ENCODE measurements around the gene TECPR2. TPM values are rescaled to one million over a fixed set of nuclear protein-coding genes. Genes with fewer than 3 reads are reported as not detected.

The TECPR2 gene
- total RNA-seq, 4 donors from 2014 or later, result 14.1 to 43.1 (median 23.8) TPM

GRCh38 chr14:102417001-102417431 is 54.3 kb downstream of the TECPR2 start:
- Histone ChIP-seq H3K36me3 (no peaks in the 10 kb centered on the region), H3K4me3 (no peak overlapping the region), H3K27ac (no peak overlapping the region), H3K9me3 (no peaks in the 10 kb centered on the region), H3K27me3 (no peaks in the 10 kb centered on the region), H3K4me1 (no peaks in the 10 kb centered on the region)
- no peak for DNase-seq
- intact Hi-C loops (cut with DNase I; ENCODE audit: low total_unique reads), result no loop called here
- TF ChIP-seq POLR2A (IDR thresholded peaks at IDR 0.05), result no peak
- TF ChIP-seq CTCF (IDR thresholded peaks at IDR 0.05), result no peak

DNA sequence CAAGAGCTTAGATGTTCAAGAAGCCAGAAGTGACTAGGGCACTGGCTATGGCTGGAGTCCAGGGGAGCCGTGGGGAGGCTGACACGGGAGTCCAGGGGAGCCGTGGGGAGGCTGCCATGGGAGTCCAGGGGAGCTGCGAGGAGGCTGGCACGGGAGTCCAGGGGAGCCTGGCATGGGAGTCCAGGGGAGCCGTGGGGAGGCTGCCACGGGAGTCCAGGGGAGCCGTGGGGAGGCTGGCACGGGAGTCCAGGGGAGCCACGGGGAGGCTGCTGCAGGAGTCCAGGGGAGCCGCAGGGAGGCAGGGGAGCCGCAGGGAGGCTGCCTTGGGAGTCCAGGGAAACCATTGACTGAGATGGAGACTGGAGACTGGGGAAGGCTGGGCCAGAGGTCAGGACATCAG is 54.9 kb downstream of the TECPR2 start:
- Histone ChIP-seq H3K27ac (no peak overlapping the region), H3K4me1 (no peaks in the 10 kb centered on the region), H3K27me3 (no peaks in the 10 kb centered on the region), H3K36me3 (no peaks in the 10 kb centered on the region), H3K4me3 (no peak overlapping the region), H3K9me3 (no peaks in the 10 kb centered on the region)
- TF ChIP-seq POLR2A (IDR thresholded peaks at IDR 0.05) (no peak), CTCF (IDR thresholded peaks at IDR 0.05) (no peak)
- DNase-seq, result no peak
- intact Hi-C loops (cut with DNase I; ENCODE audit: low total_unique reads), result no loop called here

GRCh38 chr14:102418169-102418852 is 55.6 kb downstream of the TECPR2 start:
- DNase-seq, result no peak
- no peaks in the 10 kb centered on the region for H3K4me1 ChIP-seq
- no peaks in the 10 kb centered on the region for H3K27me3 ChIP-seq
- intact Hi-C loops (cut with DNase I; ENCODE audit: low total_unique reads), result no loop called here
- H3K9me3 ChIP-seq, result no peaks in the 10 kb centered on the region
- no peaks in the 10 kb centered on the region for H3K36me3 ChIP-seq
- no peak overlapping the region for H3K27ac ChIP-seq
- TF ChIP-seq CTCF (IDR thresholded peaks at IDR 0.05) (no peak), POLR2A (IDR thresholded peaks at IDR 0.05) (no peak)
- H3K4me3 ChIP-seq, result no peak overlapping the region

DNA sequence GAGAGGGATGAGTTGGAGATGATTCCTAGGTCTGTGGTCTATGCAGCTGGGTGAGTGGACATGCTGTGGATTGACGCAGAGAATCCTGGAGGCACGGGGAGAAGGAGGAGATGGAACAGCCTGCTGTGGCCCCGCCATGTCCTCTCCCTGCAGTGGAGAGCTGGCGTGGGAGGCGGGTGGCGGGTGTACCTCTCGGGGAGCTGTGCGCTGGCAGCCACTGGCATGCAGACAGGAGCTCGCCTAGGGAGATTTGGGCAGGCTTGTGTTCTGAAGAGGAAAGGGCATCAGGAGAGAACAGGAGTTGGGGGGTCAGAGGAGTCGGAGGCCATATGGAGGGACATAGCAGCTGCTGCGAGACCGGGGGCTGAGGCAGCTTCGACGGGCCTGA is 56.1 kb downstream of the TECPR2 start:
- H3K27ac ChIP-seq, result no peak overlapping the region
- no peaks in the 10 kb centered on the region for H3K9me3 ChIP-seq
- no peak overlapping the region for H3K4me3 ChIP-seq
- intact Hi-C loops (cut with DNase I; ENCODE audit: low total_unique reads), result no loop called here
- no peak for TF ChIP-seq POLR2A (IDR thresholded peaks at IDR 0.05)
- no peak for DNase-seq
- no peaks in the 10 kb centered on the region for H3K36me3 ChIP-seq
- no peaks in the 10 kb centered on the region for H3K4me1 ChIP-seq
- no peaks in the 10 kb centered on the region for H3K27me3 ChIP-seq

GRCh38 chr14:102419276-102419675 is 56.5 kb downstream of the TECPR2 start:
- no peak for TF ChIP-seq CTCF (IDR thresholded peaks at IDR 0.05)
- TF ChIP-seq POLR2A (IDR thresholded peaks at IDR 0.05), result no peak
- Histone ChIP-seq H3K27ac (no peak overlapping the region), H3K36me3 (no peaks in the 10 kb centered on the region), H3K4me3 (no peak overlapping the region), H3K27me3 (no peaks in the 10 kb centered on the region), H3K9me3 (no peaks in the 10 kb centered on the region), H3K4me1 (no peaks in the 10 kb centered on the region)
- DNase-seq, result no peak
- intact Hi-C loops (cut with DNase I; ENCODE audit: low total_unique reads), result no loop called here

DNA sequence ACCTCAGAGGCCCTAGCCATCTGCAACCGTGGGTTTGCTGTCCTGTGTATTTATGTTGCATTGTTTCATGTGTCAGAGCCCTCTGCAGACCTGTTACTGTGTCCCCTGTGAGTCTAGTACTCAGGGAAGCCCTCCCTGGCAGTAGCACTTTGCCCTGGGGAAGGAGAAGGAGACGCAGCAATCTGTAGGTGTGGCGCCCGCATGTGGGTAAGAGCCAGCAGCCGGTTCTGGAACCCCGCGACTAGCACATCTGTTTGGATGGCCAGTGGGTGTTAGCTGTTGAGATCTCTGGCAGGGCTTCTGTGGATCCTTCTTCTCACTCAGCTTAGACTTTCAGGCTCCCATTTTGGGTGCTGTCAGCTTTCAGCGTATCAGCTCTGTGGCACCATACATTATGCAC is 57.0 kb downstream of the TECPR2 start:
- no peaks in the 10 kb centered on the region for H3K27me3 ChIP-seq
- intact Hi-C loops (cut with DNase I; ENCODE audit: low total_unique reads), result no loop called here
- H3K27ac ChIP-seq, result no peak overlapping the region
- no peaks in the 10 kb centered on the region for H3K36me3 ChIP-seq
- no peaks in the 10 kb centered on the region for H3K4me1 ChIP-seq
- no peak for DNase-seq
- no peak overlapping the region for H3K4me3 ChIP-seq
- TF ChIP-seq POLR2A (IDR thresholded peaks at IDR 0.05) (no peak), CTCF (IDR thresholded peaks at IDR 0.05) (no peak)
- no peaks in the 10 kb centered on the region for H3K9me3 ChIP-seq
